GM18870 (cell line): ENCODE measurements around the gene RBCK1.

Source experiments
- ATAC-seq: cut with Tn5 transposase; IDR thresholded peaks from one replicate; pipeline ENCODE4 v1.9.1; 2021; ENCODE audit warnings: moderate library complexity; ENCODE audit not compliant: unreplicated experiment

Gene RBCK1

DNA sequence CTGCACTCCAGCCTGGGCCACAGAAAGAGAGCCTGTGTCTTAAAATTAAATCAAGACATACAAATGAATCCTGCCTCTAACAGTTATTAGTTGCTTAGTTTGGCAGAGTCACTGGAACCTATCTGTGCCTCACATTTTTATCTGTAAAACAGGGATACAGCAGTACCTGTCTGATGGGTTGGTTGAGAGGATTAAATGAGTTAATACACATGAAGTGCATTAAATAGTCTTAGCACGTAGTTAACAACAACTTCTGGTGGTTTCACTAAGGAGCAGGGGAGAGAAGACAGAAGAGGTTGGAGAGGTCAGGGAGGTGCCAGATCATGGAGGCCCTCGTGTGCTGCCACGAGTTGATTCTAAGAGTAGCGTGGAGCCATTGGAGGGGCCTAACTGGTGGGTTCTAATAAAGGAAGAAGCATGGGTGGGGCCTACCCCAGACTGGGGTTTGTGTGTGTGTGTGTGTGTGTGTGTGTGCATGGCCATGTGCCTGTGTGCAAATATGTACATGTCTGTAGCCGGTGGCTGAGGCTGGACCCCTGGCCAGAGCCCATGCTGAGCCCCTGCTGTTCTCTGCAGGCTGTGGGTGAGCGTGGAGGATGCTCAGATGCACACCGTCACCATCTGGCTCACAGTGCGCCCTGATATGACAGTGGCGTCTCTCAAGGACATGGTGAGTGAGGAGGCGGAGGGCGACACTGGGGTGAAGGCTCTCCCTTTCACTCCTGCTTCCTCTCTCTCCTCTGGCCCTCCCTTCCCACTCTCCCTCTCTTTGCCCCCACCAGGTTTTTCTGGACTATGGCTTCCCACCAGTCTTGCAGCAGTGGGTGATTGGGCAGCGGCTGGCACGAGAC, 9.1 kb downstream of the RBCK1 start:
- ATAC-seq, result no peak

DNA sequence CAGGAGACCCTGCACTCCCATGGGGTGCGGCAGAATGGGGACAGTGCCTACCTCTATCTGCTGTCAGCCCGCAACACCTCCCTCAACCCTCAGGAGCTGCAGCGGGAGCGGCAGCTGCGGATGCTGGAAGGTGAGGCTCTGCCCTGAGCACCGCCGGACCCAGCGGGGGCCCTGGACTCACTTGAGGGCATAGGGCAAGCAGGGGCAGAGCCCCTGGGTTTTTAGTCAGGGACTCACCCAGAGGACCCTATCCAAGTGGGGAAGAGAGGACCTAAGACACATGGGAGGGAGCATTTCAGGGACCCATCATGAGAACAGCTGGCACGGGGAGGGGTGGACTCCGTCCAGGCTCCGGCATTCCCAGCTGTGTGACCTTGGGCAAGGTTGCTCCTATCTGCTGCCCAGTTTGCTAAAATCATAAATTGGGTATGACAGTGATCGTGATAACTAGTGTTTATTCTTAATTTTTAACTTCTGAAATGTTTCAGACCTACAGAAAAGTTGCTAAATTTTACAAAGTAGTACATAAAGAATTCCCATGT, 9.8 kb downstream of the RBCK1 start:
- no peak for ATAC-seq

DNA sequence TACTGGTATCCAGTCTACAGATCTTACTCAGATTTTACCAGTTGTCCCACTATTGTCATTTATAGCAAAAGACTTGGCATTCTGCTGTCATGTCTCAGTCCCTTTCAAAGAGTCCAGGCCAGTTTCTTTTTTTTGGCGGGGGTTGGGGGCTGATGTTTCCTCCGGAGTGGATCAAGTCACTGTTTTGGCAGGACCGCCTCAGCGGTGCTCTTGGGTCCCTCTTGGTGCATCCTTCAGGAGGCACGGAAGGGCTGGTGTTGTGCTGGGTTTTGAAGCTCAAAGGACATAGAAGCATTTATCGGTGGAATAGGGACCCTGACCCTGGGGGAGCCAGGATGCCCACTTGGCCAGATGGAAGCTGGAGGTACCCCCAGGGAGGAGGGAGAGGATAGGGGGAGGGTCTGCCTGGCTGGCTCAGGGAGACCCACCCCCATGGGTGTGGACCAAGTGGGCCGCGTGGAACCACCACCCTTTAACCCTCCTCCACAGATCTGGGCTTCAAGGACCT, 10.8 kb downstream of the RBCK1 start:
- no peak for ATAC-seq

DNA sequence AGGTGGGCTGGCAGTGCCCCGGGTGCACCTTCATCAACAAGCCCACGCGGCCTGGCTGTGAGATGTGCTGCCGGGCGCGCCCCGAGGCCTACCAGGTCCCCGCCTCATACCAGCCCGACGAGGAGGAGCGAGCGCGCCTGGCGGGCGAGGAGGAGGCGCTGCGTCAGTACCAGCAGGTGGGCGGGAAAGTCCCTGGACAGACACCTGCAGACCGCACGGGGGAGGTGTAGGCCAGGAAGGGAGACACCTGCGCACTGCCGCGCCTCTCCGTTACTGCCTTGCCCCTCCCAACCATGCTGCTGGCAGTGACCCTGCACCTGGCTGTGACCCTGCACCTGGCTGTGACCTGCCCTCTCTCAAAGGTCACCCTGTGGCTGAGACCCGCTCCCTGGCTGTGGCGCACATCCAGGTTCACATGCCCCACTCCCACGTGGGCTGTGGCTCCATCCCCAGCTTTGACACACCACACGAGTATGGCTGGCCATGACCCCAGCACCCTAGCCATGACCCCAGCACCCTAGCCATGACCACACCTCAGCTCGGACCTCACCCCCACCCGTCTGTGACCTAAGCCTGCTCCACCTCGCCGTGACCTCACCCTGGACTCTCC, 11.6 kb downstream of the RBCK1 start:
- no peak for ATAC-seq

DNA sequence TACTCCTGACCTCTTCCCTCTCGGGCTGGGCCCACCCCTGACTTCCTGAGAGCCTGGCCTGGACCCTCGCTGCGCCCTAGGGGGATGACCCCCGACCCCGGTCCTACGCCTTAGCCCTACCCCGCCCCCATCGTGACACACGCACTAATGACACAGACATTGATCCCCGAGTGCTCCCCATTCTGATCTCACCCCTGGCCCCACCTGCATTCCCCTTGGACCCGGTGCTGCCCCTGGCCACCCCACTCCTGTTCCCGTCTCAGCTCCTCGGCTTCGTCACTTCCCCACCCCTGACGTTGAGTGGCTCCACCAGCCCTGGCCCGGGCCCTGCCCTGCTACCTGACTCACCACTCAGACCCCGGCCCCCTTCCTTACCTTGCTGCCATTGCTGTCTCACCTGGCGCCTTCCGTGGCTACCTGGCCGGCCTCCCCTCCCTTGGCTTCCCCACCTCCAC, 12.1 kb downstream of the RBCK1 start:
- ATAC-seq, result no peak

DNA sequence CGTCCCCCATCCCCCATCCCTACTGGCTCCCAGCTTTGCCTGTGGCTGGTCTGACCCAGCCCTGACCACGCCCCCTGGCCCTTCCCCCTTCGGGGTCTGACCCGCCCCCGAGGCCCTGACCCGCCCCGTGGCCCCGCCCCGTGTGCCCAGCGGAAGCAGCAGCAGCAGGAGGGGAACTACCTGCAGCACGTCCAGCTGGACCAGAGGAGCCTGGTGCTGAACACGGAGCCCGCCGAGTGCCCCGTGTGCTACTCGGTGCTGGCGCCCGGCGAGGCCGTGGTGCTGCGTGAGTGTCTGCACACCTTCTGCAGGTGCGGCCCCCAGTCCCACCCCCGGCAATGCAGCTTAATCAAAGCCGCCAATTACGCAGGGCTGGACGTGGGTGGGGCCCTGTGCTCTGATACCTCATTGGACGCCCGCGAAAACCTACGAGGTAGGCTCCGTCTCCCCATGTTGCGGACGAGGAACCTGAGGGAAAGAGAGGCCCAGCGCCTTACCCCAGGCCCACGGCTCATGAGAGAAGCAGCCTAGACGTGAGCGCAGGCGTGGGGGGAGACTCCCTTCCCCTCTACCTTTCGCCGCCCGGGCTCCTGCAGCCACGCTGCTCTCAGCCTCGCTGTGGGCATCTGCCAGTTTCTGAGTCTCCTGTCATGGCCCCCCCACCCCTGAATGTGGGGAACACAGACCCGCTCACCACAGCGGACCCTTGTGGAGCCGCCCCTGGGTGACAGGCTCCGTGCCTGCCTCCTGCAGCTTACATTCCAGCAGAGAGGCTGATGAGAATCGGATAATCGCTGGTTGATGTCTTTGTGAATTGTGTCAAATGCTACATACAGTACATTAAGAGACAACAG, 12.8 kb downstream of the RBCK1 start:
- no peak for ATAC-seq

DNA sequence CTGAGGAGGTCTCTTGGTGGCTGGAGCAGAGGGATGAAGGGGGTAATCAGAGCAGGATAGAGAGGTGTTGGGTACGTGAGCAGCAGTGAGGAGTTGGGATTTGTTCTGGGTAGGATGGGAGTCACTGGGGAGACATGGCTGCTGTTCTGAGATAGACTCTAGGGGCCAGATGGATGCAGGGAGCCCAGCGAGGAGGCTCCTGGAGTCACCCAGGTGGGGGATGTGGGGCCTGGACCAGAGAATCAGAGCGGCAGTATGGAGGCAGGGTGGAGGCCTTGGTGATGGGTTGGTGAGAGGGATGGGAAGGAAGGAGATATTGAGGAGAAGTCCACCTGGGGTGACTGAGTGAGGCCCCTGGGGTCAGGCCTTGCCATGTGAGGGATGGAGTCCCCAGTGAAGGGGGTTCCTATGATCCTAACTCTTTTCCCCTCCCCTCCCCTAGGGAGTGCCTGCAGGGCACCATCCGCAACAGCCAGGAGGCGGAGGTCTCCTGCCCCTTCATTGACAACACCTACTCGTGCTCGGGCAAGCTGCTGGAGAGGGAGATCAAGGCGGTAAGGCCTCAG, 13.7 kb downstream of the RBCK1 start:
- no peak for ATAC-seq

DNA sequence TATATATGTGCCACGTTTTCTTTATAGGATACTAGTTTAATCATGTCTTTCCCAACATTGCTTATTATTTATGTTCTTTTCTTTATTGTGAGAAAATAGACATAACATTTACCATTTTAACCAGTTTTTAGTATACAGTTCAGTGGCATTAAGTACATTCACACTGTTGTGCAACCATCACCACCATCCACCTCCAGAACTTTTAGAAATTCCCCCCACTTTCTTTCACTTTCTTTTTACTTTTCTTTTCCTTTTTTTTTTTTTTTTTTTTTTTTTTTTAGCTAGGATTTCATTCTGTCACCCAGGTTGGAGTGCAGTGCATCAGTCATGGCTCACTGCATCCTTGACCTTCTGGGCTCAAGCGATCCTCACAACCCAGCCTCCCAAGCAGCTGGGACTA, 18.5 kb downstream of the RBCK1 start:
- no peak for ATAC-seq

DNA sequence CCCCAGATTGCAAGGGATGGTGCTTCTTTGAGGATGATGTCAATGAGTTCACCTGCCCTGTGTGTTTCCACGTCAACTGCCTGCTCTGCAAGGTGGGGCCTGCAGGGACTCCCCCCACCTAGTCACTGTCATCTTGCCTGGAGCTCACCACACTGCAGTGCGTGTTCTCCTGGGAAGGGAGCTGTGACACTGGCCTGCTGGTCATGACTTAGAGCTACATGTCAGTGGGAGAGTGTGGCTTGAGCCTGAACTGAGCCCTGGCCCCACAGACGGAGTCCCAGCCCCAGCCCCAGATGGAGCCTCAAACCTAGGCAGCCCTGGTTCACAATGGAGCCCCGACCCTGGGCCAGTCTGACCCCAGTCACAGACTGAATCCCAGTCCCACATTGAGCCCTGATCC, 19.3 kb downstream of the RBCK1 start:
- ATAC-seq, result no peak

DNA sequence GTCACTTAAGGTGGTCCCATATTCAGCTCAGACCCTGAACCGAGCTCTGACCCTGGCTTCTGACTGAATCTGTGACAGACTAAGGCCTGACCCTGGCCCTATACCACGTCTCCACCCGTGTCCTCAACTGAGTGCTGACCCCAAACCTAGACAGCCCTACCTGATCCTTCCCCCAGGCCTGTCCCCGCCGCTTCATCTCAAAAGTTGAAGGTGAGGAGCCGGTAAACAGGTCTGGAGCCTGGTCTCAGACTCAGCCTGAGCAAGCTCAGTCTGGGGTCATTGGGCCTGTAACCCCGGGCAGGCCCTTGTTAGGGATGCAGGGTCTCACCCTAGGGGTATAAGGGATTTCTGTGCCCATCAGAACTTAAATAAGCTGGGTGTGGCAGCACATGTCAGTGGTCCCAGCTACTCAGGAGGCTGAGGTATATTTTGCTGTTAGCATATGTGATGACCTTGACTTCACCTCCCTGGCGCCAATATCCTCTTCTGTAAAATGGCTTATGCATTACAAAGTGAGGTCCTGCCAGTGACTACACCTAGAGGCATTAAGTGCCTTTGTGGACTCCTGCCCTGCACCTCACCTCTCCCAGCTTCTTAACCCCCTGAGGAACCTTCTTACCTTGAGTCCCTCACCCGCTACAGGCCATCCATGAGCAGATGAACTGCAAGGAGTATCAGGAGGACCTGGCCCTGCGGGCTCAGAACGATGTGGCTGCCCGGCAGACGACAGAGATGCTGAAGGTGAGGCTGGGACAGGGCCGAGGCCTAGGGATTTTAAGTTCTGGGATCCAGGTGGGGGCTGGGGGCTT, 20.0 kb downstream of the RBCK1 start:
- ATAC-seq, result no peak

DNA sequence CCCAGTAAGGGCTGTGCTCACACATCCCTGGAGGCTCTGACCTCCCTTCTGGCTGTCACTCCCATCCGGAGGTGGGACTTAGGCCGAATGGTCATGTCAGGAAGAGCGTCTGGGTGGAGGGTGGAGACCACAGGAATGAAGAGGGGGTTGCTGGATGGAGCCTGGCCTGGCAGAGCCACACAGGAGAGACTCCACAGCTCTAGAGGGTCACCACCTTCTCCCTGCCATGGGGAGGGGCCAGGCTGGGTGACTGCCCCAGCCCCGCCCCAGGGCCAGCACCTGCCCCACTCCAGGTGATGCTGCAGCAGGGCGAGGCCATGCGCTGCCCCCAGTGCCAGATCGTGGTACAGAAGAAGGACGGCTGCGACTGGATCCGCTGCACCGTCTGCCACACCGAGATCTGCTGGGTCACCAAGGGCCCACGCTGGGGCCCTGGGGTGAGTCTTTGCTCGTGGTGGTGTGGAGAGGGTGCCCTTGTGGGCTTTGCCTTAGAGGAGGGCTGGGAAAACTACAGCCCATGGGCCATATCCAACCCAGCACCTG, 20.6 kb downstream of the RBCK1 start:
- ATAC-seq, result no peak

DNA sequence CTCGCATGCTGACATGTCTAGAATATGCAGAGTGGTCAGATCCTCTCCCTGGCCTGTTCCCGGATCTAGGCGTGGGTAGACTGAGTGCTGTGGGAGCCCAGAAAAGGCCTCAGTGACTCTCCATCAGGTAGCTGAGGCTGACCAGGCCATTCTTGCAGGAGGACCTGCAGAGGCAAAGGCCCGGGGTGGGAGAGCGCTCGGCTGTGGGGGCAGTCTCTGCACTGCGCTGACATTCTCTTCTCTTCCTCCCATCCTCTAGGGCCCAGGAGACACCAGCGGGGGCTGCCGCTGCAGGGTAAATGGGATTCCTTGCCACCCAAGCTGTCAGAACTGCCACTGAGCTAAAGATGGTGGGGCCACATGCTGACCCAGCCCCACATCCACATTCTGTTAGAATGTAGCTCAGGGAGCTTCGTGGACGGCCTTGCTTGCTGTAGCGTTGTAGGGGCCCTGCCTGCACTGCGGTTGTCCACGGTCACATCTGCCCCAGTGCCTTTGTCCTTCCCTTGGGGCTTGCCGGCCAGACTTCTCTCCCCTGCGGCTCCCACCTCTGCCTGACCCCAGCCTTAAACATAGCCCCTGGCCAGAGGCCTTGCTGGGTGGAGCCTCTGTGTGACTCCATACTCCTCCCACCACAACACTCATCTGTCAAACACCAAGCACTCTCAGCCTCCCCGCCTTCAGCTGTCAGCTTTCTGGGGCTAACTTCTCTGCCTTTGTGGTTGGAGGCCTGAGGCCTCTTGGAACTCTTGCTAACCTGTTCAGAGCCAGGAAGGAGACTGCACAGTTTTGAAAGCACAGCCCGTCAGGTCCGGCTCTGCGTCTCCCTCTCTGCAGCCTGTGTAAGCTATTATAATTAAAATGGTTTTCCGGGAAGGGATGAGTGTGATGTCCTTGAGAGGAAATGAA, 22.2 kb downstream of the RBCK1 start:
- no peak for ATAC-seq

DNA sequence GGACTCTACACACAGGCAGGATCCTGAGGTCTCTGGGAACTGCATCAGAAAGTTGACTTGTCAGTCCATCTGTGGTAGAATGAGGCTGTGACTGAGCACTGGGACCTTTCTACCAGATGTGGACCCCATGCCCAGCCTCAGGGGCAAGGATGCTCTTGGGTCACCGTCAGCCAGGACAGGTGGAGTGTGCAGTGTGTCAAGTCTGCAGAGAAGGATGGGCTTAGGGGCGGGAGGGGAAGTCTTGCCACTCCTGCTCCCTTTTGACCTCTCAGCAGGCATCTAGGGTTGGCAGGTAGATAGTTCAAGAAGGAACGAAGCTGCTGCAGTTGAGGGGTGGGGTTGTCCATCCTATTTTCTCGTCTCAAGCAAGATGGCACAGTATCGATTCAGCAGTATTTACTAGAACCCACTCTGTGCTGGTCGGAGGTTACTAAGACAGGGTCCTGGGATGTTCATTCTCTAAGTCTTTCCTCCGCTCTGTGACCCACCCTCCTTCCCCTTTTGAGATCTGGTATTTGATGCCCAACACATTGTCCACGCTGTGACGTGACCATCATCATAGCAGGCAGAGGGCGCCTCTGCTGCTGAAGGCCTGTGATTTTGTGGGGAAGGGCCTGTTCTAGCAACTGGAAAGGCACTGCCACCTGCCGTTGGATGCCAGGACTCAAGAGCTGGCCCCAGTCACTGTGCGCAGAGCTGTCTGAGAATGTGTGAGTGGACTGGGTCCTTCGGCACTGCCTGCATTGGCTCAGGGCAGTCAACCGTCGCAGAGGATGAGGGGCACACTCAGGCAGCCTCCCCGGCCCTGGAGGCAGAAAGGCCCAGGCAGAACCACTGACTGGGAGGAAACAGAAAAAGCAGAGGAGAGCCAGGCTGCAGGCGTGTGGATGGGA, 23.2 kb downstream of the RBCK1 start:
- no peak for ATAC-seq

DNA sequence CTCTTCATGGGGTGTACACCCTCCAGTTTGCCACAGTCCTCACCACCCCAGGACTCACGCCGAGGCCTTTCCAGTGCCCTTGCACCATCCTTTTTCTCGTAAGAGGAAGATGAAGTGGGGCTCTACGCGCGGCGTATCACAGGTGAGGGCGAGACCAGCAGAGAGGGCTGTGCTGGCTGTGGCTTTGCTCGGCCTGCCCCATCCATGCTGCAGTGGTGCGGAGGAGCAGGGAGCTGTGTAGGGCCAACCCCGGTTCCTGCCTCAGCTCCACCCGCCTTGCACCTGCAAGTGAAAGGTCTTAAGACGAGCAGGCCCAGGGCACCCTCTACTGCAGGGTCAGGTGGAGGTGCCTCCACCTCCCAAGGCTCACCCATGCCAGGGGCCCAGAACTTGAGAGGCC, 24.1 kb downstream of the RBCK1 start:
- no peak for ATAC-seq

DNA sequence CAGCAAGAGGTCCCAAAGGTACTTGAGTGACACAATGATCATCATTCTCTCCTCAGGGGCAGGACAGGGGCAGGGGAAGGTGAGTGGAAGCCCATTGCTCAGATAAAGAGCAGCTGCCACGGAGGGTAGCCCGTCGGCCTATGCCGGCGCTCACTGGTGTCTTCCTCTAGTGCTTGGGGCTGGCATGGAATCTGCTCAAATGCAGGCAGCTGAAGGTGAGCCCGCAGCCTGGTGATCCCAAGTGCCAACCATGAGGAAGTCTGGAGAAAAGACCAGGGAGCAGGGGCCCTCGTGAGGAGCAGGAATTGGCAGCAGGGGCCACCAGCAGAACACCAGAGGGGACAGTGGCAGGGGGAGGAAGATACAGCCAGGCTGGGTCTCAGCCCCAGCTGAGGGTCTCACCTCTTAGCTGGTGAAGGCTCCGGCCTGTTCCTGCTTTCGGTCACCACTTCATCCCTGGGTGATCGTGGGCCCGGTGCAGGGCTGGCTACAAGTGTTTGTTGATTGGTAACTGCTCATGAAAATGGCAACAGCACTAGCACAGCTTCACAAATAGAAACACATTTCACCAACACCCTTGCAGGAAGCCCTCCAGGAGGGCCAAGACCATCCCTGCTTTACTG, 24.7 kb downstream of the RBCK1 start:
- no peak for ATAC-seq

DNA sequence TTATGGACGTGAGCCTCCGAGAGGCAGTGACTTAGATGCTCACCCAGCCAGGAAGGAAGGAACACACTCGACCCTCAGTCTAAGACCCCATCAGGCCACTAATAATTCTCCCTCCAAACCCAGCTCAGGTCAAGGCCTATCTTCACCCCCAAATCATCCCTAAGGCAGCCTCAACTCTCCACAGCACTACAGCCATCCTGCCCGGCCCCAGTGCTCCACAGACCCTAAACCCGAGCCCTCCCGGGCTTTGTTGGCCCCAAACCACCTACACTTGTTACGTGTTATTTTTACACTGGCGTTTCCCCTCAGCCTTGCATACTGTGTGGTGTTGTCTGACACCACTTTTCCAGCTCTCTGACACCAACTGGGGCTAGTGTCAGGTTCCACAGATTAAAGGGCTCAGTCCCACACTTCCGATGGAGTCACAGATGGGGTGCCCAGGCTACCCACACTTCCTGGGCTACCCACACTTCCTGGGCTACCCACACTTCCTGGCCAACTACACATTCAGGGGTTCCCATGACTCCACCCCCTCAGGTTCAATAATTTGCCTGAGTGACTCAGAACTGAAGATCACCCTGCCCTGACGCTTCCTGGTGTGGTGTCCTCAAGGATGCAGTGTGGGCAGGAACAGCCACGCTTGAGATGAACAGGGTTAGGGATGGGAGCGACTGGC, 25.3 kb downstream of the RBCK1 start:
- ATAC-seq, result peak; percentile 70

DNA sequence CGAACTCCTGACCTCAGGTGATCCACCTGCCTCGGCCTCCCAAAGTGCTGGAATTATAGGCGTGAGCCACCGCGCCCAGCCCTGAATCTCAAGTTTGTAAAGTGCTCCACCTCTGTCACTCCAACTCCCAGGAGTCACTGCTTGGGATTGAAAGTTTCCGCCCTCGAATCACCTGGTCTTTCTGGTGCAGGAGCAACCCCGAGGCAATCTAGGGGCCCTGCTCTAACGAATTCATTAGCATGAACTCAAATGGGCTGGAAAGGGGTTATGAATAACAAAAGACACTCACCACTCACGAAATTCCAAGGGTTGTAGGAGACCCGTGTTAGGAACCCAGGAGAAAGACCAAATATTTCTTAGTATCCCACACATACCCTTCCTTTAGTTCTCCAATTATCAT, 26.1 kb downstream of the RBCK1 start:
- ATAC-seq, result no peak
